PFSK-1 (cell line): ENCODE data around the gene CNGB1.

Experiments
- FOXP2 ChIP-seq: optimal IDR thresholded peaks from 2 replicates; pipeline ENCODE3; 2011; ENCODE audit warnings: borderline replicate concordance, control low read depth, inconsistent platforms; ENCODE audit not compliant: insufficient read depth; ENCODE audit errors: extremely low read length, extremely low read depth
- POLR2AphosphoS5 ChIP-seq: IDR thresholded peaks from 2 replicates; pipeline ENCODE4 v1.6.1; 2012; ENCODE audit warnings: low read depth, mild to moderate bottlenecking, control low read depth, low read length, moderate library complexity
- TAF1 ChIP-seq: IDR thresholded peaks from 2 replicates; pipeline ENCODE4 v1.6.1; 2012; ENCODE audit warnings: low read length, control low read depth, borderline replicate concordance; ENCODE audit not compliant: insufficient read depth

- TF ChIP-seq POLR2AphosphoS5 (no peak), FOXP2 (no peak), TAF1 (no peak)
Measured at GRCh38 chr16:57960310-57960709, 10.6 kb downstream of the CNGB1 start.
